HPDE6-E6E7 (cell line): ENCODE measurements around the gene SORCS2.

Source experiments
- DNase-seq: peaks from one replicate; pipeline ENCODE4 v3.0.0; 2011; ENCODE audit warnings: missing footprints; ENCODE audit errors: extremely low spot score

SORCS2 gene

DNA sequence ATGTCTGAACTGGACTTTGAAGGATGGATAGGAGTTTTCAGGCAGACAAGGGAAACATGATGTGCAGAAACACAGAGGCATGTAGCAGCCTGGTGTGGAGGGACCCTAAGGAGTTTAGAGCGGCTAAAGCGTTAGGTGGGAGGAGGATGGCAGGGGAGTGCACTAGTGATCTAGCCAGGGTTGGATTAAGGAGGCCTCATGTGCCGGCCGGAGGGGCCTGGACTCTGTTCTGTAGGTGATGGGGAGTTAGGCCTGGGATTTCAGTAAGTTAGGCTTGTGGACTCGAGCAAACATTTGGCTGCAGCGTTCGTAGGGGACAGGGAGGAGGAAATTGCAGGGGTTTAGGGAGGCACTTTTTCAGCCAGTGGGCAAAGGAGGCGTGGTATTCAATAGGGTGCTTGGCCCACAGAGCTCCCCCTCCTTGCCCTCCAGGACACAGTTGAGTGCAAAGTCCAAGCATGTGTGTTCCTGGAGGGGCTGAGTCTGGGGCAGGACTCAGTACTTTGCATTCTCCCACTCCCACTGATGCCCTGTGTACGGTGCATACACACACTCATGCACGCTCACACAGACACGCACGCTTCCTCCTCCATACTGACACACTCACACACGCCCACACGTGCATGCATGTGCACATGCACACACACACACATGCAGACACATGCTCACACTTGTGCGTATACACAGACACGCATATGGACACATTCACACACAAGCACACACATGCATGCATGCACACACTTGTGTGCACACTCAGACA is 223.8 kb downstream of the SORCS2 start:
- DNase-seq, result no peak

DNA sequence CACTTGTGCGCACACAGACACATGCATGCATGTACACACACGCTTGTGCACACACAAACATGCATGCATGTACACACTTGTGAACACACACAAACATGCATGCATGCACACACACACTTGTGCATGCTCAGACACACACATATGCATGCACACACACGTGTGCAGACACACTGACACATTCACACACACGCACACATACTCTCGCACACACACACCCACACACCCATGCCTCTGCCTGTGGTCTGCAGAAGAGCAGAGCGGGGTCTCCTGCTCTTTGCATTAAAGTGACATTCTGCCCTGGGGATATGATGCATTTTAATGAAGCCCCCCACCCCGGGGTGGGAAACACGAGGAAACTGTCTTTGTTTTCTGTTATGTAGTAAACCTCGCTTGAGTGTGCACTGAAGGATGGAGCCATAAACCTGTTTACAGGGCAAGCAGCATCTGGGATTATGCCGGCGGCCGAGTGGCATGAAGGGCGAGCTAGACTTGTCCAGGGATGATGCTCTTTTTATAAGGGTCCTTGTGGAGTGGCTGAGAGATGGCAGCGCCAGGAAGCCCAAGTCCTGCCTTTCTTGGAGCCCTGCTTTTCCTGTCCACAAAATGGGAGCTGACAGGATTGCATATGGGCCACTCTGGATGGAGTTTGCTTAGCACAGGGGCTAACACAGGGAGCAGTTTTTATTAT is 224.6 kb downstream of the SORCS2 start:
- DNase-seq, result no peak

DNA sequence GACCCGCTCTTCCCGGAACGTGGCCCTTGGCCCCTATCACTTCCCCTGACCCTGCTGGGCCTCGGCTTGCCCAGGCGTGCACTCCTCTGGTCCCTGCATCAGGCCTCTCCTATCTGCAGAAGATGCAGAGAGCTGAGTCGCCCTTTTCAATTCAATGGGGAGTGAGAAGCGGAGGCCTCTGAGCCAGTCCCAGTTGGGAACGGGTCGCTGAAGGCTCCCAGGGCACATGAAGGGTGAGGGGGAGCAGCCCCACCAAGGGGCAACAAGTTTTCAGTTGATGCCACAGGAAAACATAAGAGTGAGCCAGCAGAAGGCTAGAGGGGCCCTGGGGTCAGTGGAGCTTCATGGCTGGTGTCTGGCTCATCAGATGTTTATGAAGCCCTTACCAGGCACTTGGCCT is 225.3 kb downstream of the SORCS2 start:
- DNase-seq, result no peak

DNA sequence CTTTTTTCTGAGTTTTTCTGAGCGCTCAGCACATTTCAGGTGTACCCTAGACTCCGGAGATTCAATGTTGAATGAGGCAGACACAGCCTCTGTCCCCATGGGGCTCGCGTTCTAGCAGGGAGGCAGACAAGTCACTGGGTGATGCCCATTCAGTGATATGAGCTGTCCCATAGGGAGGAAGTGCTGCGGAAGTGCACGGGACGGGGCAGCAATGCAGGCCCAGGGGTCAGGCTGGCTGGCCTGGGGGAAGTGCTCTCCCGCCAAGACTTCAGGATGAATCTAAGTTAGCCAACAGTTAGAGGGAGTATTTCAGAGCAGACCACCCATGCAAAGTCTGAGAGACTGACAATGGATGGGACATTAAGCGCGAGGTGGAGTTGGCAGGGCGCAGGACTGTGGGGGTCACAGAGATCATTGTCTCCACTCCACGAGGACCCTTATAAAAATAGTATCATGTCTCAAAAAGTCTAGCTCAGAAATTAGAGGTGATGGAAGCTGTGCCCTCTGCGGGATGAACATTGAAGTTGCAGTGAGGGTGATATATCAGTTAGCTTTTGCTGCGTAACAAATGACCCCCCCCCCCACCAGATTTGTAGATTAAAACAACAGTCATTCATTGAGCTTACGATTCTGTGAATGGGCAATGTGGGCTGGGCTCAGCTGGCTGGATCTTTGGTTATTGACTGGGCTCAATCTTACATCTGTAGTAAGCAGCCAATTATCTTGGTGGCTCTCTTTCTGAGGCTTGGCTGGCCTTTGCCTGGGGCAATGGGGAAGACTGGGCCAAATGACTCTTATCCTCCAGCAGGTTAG is 226.0 kb downstream of the SORCS2 start:
- no peak for DNase-seq

GRCh38 chr4:7419961-7420660 is 227.8 kb downstream of the SORCS2 start:
- no peak for DNase-seq

- no peak for DNase-seq
Measured at GRCh38 chr4:7420661-7421040, 228.3 kb downstream of the SORCS2 start.

DNA sequence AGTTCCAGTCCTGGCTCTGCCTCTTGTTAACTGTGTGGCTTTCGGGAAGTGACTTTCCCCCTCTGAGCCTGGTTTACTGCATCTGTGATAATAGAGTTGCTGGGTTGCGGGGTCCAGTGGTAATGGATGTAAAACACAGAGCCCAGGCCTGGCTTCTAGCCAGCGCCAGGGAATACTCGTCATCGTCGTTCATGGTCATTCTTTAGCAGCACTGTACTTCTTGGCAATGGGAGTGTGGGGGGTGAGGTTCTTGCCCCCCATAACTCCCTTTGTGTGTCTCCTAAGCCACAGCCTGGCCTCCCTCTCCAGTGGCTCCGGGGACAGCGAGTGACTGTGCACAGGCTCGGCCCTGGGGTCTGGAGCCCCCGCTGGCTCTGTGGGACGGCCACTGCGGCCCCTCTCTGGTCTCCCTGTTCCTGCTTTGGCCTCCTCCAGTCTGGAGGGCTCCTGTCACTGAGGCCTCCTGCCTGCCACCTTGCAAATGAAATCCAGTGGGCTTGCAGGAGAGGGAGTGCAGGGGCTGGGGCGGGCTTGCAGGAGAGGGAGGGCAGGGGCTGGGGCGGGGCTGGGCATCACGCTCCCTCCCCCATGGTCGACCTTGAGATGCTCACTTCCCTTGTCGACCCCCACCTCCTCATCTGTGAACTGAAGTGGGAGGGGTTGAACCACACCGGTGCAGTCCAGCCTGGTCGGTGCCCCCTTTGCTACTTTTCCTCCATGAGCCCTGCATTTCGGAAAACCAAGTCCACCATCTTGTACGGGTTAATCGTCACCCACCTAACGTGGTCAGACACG is 229.2 kb downstream of the SORCS2 start:
- no peak for DNase-seq

GRCh38 chr4:7422151-7422897 is 230.0 kb downstream of the SORCS2 start:
- no peak for DNase-seq

GRCh38 chr4:7422898-7423180 is 230.5 kb downstream of the SORCS2 start:
- DNase-seq, result no peak

GRCh38 chr4:7423391-7423790 is 231.1 kb downstream of the SORCS2 start:
- DNase-seq, result no peak

GRCh38 chr4:7423801-7424552 is 231.6 kb downstream of the SORCS2 start:
- DNase-seq, result no peak

DNA sequence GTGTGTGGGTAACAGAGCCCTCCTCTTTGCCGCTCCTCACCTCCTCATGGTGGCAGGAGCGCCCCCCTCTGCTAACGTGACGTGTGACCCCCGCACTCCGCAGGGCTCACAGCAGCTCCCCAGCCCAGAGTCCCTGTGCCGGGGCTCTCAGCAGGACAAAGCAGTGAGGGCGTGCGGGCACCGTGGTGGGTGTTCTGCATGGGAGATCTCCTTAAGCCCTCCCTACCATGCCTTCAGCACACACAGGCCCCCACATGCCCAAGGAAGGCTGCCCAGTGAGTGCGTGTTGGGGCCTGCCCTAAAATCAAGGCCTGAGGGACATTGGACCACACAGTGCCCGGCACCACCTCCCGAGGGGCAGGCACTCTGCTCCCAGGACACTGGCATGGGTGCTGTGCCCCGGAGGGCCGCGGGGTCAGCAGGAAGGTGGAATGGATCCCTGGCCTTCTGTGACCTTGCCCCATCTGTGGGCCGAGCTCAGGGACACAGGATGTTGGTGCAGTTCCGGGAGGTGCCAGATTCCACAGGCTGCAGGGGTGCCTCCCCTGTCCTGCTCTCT is 232.3 kb downstream of the SORCS2 start:
- DNase-seq, result no peak

DNA sequence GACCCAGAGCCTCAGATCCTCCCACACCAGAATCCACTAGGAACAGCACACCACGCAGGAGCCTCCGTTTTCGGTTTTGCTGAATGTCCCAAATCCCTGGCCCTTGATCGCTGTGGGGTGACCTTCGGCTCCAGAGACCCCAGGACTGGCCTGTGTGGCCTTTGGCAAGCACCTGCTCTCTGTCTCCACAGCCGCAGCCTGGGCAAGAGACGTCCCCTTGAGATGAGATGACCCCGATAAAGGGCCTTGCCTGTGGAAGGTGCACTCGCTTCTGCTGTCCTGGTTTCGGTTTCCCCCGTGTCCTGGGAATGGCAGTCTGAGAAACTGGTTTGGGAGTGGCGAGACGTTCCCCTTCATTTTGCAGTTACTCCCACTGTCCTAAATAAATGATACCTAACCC is 232.8 kb downstream of the SORCS2 start:
- DNase-seq, result no peak

GRCh38 chr4:7425591-7426468 is 233.5 kb downstream of the SORCS2 start:
- no peak for DNase-seq

DNA sequence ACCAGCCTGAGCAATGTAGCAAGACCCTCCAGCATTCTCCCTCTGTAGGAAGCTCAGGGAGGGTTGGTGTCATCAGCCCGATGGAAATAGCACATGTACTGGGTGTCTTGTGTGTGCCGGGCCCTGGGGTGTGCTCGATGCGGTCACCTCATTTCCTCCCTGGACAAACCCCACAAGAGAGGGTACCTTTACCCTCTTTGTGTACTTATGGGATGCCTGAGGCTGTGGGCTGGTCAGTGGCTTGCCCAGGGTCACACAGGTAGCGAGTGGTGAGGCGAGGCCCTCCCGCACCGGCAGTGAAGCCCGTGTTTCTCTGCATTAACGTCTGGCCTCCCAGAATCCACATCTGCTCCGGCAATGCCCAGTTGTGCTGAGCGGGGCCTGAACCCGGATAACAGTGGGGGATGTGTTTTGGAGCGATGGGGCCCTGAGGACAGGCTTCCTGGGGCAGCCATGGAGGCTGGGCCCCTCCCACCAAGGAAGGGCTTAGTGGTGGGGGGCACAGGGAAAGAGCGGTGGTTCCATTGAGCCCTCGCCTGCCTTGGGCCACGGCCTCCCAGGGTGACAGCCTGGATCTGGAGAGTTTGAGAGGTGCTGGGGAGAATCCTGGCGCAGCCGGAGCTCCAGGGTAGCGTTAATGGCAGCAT is 234.3 kb downstream of the SORCS2 start:
- DNase-seq, result no peak

DNA sequence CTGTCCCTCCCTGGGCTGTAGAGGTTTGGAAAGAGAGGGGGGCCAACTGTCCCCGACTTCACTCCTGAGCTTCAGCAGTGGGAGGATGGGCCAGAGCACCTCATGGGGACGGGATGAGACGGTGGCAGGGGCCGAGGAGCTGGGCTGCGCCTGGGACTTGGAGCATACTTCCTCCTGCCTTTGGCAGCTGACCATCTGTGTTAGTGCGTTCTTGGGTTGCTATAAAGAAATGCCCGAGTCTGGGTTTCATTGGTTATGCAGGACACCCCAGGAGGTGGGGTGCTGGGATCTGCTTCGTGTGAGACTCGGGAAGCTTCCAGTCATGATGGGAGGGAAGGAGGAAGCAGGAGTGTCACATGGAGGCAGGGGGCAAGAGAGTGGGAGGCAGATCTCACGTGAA is 235.0 kb downstream of the SORCS2 start:
- DNase-seq, result no peak

GRCh38 chr4:7427831-7428260 is 235.5 kb downstream of the SORCS2 start:
- no peak for DNase-seq
